Type B pancreatic cell (in vitro differentiated cells): ENCODE data around the gene NOP14. TPM values are rescaled to one million over a fixed set of nuclear protein-coding genes. Genes with fewer than 3 reads are reported as not detected.

ENCODE experiments used
- DNase-seq: peaks from one replicate; pipeline ENCODE4 v3.0.0; 2021; ENCODE audit warnings: mixed read lengths; ENCODE audit not compliant: unreplicated experiment; ENCODE audit errors: extremely low spot score
- H3K27ac Mint-ChIP-seq: 2 replicates; pipeline ENCODE4 v1.8.0; 2021; ENCODE audit warnings: mild to moderate bottlenecking, mixed read lengths
- H3K27me3 Mint-ChIP-seq: 2 replicates; pipeline ENCODE4 v1.8.0; 2021; ENCODE audit warnings: mixed read lengths
- H3K36me3 Mint-ChIP-seq: 2 replicates; pipeline ENCODE4 v1.8.0; 2021; ENCODE audit warnings: mixed read lengths
- H3K4me1 Mint-ChIP-seq: one replicate; pipeline ENCODE4 v1.8.0; 2021; ENCODE audit warnings: mixed read lengths; ENCODE audit not compliant: unreplicated experiment
- H3K4me3 Mint-ChIP-seq: 2 replicates; pipeline ENCODE4 v1.8.0; 2021; ENCODE audit warnings: mild to moderate bottlenecking, mixed read lengths
- H3K9me3 Mint-ChIP-seq: 2 replicates; pipeline ENCODE4 v1.8.0; 2021; ENCODE audit warnings: mixed read lengths
- CTCF ChIP-seq: fragments of 200-600 bp; sonication (generic); conservative IDR thresholded peaks from 2 replicates; pipeline ENCODE4 v1.5.0; 2021; ENCODE audit warnings: antibody characterized with exemption, mild to moderate bottlenecking
- total RNA-seq: library from RNA; stranded (reverse); gene quantifications from 2 replicates; pipeline ENCODE4 v1.2.1, GENCODE V29; 2021; ENCODE audit warnings: low replicate concordance

The NOP14 gene
- total RNA-seq, 1 donor from 2014 or later, result 33.8 TPM

GRCh38 chr4:2914256-2915126 is 48.7 kb downstream of the NOP14 start:
- DNase-seq, result no peak
- TF ChIP-seq CTCF, result no peak
- Mint-ChIP-seq H3K36me3 (peaks cover 42% of the 10 kb centered on the region), H3K4me1 (no peaks in the 10 kb centered on the region), H3K27ac (peak overlapping the region; percentile 69), H3K27me3 (no peaks in the 10 kb centered on the region), H3K9me3 (peaks cover 6% of the 10 kb centered on the region), H3K4me3 (no peak overlapping the region)

DNA sequence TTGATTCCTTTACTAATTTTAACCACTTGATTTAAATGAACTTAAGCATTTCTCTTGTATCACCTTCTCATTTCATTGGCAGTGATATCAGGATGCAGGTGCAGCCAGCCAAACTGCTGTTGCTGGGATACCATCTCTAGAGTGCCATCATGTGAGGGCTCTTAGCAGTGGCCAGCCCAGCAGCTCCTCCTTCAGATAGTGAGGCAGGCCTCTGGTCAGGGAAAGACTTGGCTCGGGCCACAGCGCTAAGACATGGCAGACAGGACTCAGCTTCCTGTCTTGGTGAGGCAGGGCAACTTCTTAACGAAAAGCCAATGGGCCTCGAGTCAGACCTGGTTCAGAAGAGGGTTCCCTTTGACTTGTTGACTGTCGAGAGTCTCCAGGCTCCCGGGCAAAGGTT is 50.0 kb downstream of the NOP14 start:
- Mint-ChIP-seq H3K9me3 (peaks cover 5% of the 10 kb centered on the region), H3K36me3 (peaks cover 32% of the 10 kb centered on the region), H3K4me1 (peaks cover under 1% of the 10 kb centered on the region), H3K27ac (peak overlapping the region; percentile 70), H3K4me3 (no peak overlapping the region), H3K27me3 (no peaks in the 10 kb centered on the region)
- TF ChIP-seq CTCF, result no peak
- no peak for DNase-seq

DNA sequence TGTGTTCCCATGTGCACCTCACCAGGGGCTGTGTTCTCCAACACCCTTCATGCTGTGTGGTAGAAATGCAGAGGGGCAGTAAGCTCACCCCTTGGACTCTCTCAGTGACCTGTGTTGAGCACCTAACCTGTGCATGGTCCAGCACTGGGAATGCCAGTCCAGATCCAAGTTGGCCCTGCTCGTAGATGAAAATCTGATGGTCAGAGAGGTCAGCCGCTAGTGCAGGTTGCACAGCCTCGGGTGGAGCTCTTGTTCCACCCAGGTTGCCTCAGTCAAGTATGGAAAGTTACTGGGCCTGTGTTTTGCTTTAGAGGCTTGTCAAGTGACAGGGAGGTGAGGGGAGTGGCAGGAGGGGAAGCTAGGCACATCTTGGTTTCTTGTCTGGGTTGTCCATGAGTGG is 51.3 kb downstream of the NOP14 start:
- TF ChIP-seq CTCF, result no peak
- peaks cover 22% of the 10 kb centered on the region for H3K36me3 Mint-ChIP-seq

GRCh38 chr4:2910409-2910808 is 52.8 kb downstream of the NOP14 start:
- DNase-seq, result no peak
- no peaks in the 10 kb centered on the region for H3K27me3 Mint-ChIP-seq
- H3K4me3 Mint-ChIP-seq, result no peak overlapping the region
- H3K36me3 Mint-ChIP-seq, result peaks cover 15% of the 10 kb centered on the region
- H3K4me1 Mint-ChIP-seq, result peaks cover 5% of the 10 kb centered on the region
- peak; percentile 29 for TF ChIP-seq CTCF
- no peak overlapping the region for H3K27ac Mint-ChIP-seq
- H3K9me3 Mint-ChIP-seq, result no peaks in the 10 kb centered on the region

More for the DNA sequence above, 51.3 kb downstream of the NOP14 start:
- DNase-seq, result no peak
- Mint-ChIP-seq H3K27ac (no peak overlapping the region), H3K4me3 (no peak overlapping the region), H3K4me1 (peaks cover 5% of the 10 kb centered on the region), H3K27me3 (no peaks in the 10 kb centered on the region), H3K9me3 (no peaks in the 10 kb centered on the region)

GRCh38 chr4:2909583-2909982 is 53.6 kb downstream of the NOP14 start:
- Mint-ChIP-seq H3K4me3 (no peak overlapping the region), H3K4me1 (peaks cover 5% of the 10 kb centered on the region), H3K36me3 (peaks cover 14% of the 10 kb centered on the region), H3K9me3 (no peaks in the 10 kb centered on the region), H3K27me3 (no peaks in the 10 kb centered on the region), H3K27ac (no peak overlapping the region)
- TF ChIP-seq CTCF, result no peak
- no peak for DNase-seq
